HG03060 (cell line): Measurements from ENCODE around the gene CREBBP.

Experiments used
- ATAC-seq: cut with Tn5 transposase; IDR thresholded peaks from one replicate; pipeline ENCODE4 v1.9.1; 2021; ENCODE audit warnings: low read depth, moderate number of reproducible peaks; ENCODE audit not compliant: unreplicated experiment

The CREBBP gene

DNA sequence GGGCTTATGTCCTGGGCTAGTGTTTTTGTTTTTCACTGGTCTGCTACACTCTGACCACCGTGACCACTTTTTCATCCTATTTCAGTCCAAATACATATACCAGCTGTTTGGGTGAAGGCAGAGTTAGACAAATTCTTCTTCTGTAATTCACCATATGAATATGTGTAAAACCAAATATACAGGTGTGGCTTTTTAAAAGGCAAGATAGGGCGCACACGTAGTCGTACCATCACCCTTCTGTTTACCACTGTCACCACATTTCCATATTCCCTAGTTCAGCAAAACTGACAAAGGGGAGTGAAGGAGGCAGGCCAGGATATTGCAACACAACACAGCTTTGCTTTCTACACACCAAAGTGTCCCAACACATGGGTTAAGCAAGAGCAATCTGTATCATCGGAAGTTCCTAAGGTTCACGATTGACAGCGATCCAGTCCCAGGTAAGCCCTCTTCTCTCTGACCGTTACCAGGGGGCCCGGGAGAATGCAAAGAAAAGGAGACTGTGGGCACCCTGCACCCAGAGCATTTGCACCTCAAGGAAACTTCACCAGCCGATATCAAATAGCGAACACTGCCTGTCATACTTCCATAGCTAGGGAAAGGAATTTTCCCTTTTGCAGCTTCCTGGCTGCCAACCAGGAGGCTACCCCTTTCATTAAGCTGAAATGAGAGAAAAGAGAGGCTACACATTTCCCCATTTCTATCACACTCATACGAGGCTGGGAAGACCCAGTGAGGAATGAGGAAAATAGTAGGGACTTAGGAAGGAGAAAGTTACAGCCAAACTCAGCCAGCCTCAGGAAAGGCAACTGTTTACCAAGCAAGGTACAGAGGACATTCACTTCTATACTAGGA is 23.1 kb downstream of the CREBBP start:
- ATAC-seq = no peak

GRCh38 chr16:3856367-3857141 is 24.0 kb downstream of the CREBBP start:
- ATAC-seq = no peak

- ATAC-seq = no peak
Measured at GRCh38 chr16:3854750-3855541, 25.6 kb downstream of the CREBBP start.

DNA sequence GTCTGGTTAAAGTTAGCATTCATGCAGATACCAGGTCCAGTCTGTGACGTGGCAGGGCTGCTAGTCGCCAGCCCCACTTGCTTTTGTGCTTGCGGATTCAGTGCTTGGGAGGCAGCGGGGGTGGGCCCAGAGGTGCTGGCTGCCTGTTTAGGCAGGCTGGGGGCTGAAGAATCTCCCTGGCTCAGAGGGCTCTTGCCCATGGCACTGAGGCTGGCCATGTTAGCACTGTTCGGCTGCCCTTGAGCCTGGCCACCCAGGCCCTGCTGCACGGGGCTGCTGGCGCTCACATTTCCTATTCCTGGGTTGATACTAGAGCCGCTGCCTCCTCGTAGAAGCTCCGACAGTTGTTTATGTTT is 30.0 kb downstream of the CREBBP start:
- no peak for ATAC-seq

GRCh38 chr16:3849751-3850543 is 30.6 kb downstream of the CREBBP start:
- ATAC-seq = no peak

GRCh38 chr16:3846595-3847091 is 33.9 kb downstream of the CREBBP start:
- ATAC-seq = no peak

DNA sequence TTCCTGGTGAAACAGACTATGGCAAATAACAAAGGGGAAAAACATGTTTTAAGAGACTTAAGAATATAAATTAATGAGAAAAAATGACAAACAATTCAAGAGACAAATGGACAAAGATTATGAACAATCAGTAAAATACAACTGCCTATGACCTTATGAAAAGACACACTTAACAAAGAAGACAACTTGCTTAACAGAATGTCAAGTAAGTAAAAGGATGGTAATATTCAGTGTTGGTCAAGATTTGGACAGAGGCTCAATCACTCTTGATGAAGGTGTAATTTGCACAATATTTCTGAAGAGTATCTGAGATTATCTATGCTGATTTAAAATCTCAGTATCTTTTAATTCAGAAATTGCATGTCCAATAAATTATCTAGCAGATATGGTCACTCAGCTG is 34.4 kb downstream of the CREBBP start:
- no peak for ATAC-seq

- ATAC-seq = no peak
Measured at GRCh38 chr16:3842994-3843393, 37.5 kb downstream of the CREBBP start.

- no peak for ATAC-seq
Measured at GRCh38 chr16:3841729-3842508, 38.6 kb downstream of the CREBBP start.

DNA sequence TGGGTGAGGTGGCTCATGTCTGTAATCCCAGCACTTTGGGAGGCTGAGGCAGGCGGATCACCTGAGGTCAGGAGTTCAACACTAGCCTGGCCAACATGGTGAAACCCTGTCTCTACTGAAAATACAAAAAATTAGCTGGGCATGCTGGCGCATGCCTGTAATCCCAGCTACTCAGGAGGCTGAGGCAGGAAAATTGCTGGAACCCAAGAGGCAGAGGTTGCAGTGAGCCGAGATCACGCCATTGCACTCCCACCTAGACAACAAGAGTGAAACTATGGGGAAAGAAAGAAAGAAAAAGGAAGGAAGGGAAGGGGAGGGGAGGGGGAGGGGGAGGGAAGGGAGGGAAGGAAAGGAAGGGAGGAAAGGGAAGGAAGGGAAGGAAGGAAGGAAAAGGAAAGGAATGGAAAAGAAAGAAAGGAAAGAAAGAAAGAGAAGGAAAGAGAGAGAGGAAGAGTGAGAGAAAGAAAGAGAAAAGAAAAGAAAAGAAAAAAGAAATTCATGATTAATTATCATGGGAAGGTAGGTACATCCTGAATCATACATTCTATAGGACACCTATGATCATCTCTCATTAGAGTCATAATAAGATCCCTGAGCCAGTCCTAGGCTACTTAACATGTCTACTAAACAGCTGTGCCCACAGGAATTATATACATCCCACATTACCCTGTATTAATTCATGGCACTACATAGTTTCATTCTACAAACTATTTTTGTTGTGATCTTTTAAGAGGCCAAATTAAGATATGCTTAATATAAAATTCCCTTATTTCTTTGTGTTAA is 40.9 kb downstream of the CREBBP start:
- no peak for ATAC-seq

DNA sequence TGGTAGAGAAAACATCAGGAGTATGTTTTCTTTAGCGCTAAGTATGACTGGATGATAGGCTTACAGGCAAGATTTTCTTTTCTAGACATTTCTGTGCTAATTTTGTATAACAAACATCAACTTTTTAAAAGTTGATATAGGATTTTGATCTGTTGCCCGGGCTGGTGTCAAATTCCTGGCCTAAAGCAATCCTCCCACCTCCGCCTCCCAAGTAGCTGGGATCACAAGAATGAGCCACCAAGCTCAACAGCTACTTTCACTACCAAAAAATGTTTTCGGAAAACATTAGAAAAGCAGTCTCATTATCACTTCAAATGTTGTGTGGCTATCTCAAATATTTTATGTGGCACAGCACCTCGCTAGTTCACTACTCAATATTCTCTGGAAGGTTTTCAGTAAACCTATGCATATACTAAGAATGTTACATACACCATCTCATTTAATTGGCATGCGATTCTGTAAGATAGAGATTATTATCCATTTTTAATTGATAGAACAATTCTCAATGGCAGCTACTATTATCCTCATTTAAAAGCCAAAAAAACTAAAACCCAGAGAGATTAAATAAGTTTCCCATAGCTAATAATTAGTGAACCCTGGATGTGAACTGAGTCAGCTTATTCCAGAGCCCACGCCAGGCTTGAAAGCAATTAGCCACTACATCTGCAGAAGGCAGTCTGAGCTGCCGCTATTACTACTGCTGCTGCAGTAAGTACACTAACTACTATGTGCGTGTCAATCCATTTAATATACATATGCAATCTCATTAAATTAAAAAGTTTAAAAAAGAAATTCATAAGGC is 41.7 kb downstream of the CREBBP start:
- ATAC-seq = no peak

GRCh38 chr16:3837851-3838586 is 42.5 kb downstream of the CREBBP start:
- ATAC-seq = no peak

GRCh38 chr16:3836641-3837040 is 43.9 kb downstream of the CREBBP start:
- no peak for ATAC-seq

DNA sequence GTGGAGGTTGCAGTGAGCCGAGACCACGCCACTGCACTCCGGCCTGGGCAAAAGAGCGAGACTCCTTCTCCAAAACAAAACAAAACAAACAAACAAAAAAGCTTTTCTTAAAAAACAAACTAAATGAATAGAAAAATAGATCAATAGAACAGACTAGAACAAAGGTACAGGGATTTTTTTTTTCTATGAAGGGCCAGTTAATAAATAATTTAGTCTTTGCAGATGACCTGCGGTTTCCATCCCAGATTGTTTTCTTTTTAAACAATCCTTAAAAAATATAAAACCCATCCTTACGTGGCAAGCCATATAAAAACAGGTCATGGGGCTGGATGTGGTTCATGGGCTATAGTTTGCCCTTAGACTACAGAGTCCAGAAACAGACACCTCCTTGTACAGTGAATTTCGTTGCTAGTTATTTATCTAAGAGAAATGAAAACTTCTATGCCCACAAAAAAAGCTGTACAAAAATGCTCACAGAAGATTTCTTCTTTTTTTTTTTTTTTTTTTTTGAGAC is 45.4 kb downstream of the CREBBP start:
- ATAC-seq = no peak

DNA sequence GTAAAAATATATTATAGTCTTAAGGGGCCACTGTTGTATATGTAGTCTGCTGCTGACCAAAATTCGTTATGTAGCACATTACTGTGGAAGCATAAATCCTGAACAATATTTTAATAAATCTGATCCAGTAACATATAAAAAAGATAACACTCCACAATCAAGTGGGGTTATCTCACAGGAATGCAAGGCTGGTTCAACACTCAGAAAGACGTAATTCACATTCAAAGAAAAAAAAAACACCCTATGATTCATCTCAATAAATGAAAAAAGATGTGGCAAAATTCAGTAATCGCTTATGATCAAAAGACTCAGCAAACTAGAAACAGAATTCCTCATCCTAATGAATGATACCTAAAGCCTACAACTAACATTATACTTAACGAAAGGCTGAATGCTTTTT is 47.8 kb downstream of the CREBBP start:
- no peak for ATAC-seq

GRCh38 chr16:3830625-3831254 is 49.8 kb downstream of the CREBBP start:
- ATAC-seq = no peak
